ENCODE data around the gene TEX14. TPM values are rescaled to one million over a fixed set of nuclear protein-coding genes. Genes with fewer than 3 reads are reported as not detected.

TEX14 gene
- total RNA-seq, 4 donors from 2014 or later: 0.11 to 2.3 (median 0.27) TPM

GRCh38 chr17:58534331-58534730, 157.5 kb downstream of the TEX14 start:
- Histone ChIP-seq H3K4me1 (peaks cover 6 to 21% of the 10 kb centered on the region in 2 donors), H3K27me3 (no peaks in the 10 kb centered on the region), H3K36me3 (no peaks in the 10 kb centered on the region), H3K27ac (no peak overlapping the region), H3K4me3 (replicated peaks in 1 of 3) (no peak overlapping the region), H3K9me3 (no peaks in the 10 kb centered on the region)
- intact Hi-C loops (cut with DNase I): no loop called here
- TF ChIP-seq CTCF (IDR thresholded peaks at IDR 0.05): no peak
- TF ChIP-seq POLR2A (IDR thresholded peaks at IDR 0.05): no peak
- DNase-seq: no peak
- 80 to 89% methylated on average over 3 of the region's 3 CpGs for WGBS, 2 donors

- TF ChIP-seq CTCF (IDR thresholded peaks at IDR 0.05) (no peak), POLR2A (IDR thresholded peaks at IDR 0.05) (no peak)
- H3K4me3 ChIP-seq (replicated peaks in 1 of 3): no peak overlapping the region
- 89 to 98% methylated on average over 4 to 5 of the region's 5 CpGs for WGBS, 2 donors
- H3K9me3 ChIP-seq: no peaks in the 10 kb centered on the region
- H3K27ac ChIP-seq: no peak overlapping the region
- no peak for DNase-seq
- H3K4me1 ChIP-seq: peaks cover 6 to 19% of the 10 kb centered on the region in 2 donors
- intact Hi-C loops (cut with DNase I): no loop called here
- H3K27me3 ChIP-seq: no peaks in the 10 kb centered on the region
- H3K36me3 ChIP-seq: no peaks in the 10 kb centered on the region
These were observed 158.1 kb downstream of the TEX14 start for GRCh38 chr17:58533616-58534188.

- Histone ChIP-seq H3K4me3 (replicated peaks in 1 of 3) (peak overlapping the region in 1 of 3 donors; percentile 44), H3K9me3 (no peaks in the 10 kb centered on the region), H3K36me3 (no peaks in the 10 kb centered on the region), H3K27ac (no peak overlapping the region), H3K4me1 (peaks cover 6 to 24% of the 10 kb centered on the region in 2 donors), H3K27me3 (no peaks in the 10 kb centered on the region)
- 50 to 57% methylated on average over 3 of the region's 3 CpGs for WGBS, 2 donors
- intact Hi-C loops (cut with DNase I): no loop called here
- DNase-seq: no peak
- TF ChIP-seq CTCF (IDR thresholded peaks at IDR 0.05) (no peak), POLR2A (IDR thresholded peaks at IDR 0.05) (no peak)
These were observed 159.3 kb downstream of the TEX14 start for GRCh38 chr17:58532555-58532951.

- Histone ChIP-seq H3K27me3 (no peaks in the 10 kb centered on the region), H3K4me3 (replicated peaks in 1 of 3) (peak overlapping the region in 2 of 3 donors; percentile 25 to 44), H3K27ac (peak overlapping the region in 1 of 3 donors; percentile 41), H3K9me3 (no peaks in the 10 kb centered on the region), H3K4me1 (peaks cover 6 to 28% of the 10 kb centered on the region in 2 donors), H3K36me3 (no peaks in the 10 kb centered on the region)
- peak; percentile 57 for DNase-seq
- TF ChIP-seq POLR2A (IDR thresholded peaks at IDR 0.05) (peak in 1 of 2 donors; percentile 29), CTCF (IDR thresholded peaks at IDR 0.05) (no peak)
- 3 to 12% methylated on average over 7 to 36 of the region's 82 CpGs for WGBS, 2 donors
- intact Hi-C loops (cut with DNase I): no loop called here
These were observed 159.9 kb downstream of the TEX14 start for GRCh38 chr17:58531661-58532554.

GRCh38 chr17:58531122-58531521, 160.7 kb downstream of the TEX14 start:
- no peak for DNase-seq
- Histone ChIP-seq H3K36me3 (no peaks in the 10 kb centered on the region), H3K27ac (peak overlapping the region in 1 of 3 donors; percentile 41), H3K4me3 (replicated peaks in 1 of 3) (peak overlapping the region in 1 of 3 donors; percentile 44), H3K9me3 (no peaks in the 10 kb centered on the region), H3K27me3 (no peaks in the 10 kb centered on the region), H3K4me1 (peaks cover 6 to 32% of the 10 kb centered on the region in 2 donors)
- no peak for TF ChIP-seq CTCF (IDR thresholded peaks at IDR 0.05)
- no peak for TF ChIP-seq POLR2A (IDR thresholded peaks at IDR 0.05)
- intact Hi-C loops (cut with DNase I): no loop called here
- whole genome bisulfite sequencing, 2 donors: 33 to 60% methylated on average over 1 to 3 of the region's 3 CpGs
